Endothelial cell of umbilical vein (primary cell): ENCODE measurements around the gene RNF186. TPM values are rescaled to one million over a fixed set of nuclear protein-coding genes. Genes with fewer than 3 reads are reported as not detected.

ENCODE experiments used
- BruUV-seq: library from RNA; stranded (reverse); fragments of 400-500 nt; replicated peaks from 2 replicates; lab custom pipeline; 2021; lab: Mats Ljungman, UMichigan
- CTCF ChIA-PET: fragments of 300-600, 350-600 bp; sonication (Branson Sonifier 250); formaldehyde crosslinking; loops from one replicate; lab custom pipeline; 2021; ENCODE audit warnings: antibody characterized with exemption, inconsistent platforms; lab: Charles Lee
- POLR2A ChIA-PET: fragments of 300-600, 350-600 bp; sonication (Branson Sonifier 250); formaldehyde crosslinking; loops from one replicate; lab custom pipeline; 2021; ENCODE audit warnings: antibody characterized with exemption, inconsistent platforms; lab: Charles Lee
- DNase-seq: peaks from one replicate; pipeline ENCODE4 v3.0.0-alpha.2; 2011; ENCODE audit warnings: low read depth, low spot score
- FAIRE-seq: peaks from 2 replicates; lab custom pipeline; 2011; peaks lifted over from hg19 to GRCh38; lab: Jason Lieb, UNC
- H2AFZ ChIP-seq: 2 replicates; pipeline ENCODE4 v1.6.0; 2012; ENCODE audit warnings: low read depth, low read length, control low read depth, inconsistent platforms
- H3K27ac ChIP-seq: 2 replicates; pipeline ENCODE4 v1.5.1; 2011; ENCODE audit warnings: low read depth, mild to moderate bottlenecking, control low read depth, low read length, moderate library complexity; ENCODE audit not compliant: insufficient read depth
- H3K27me3 ChIP-seq, 2 experiments: 2 replicates each; pipeline versions ENCODE4 v1.6.0 to v1.6.1; 2011; ENCODE audit warnings: low read length in 2 of 2, mixed read lengths in 1 of 2; ENCODE audit not compliant: control insufficient read depth in 2 of 2, insufficient read depth in 2 of 2
- H3K36me3 ChIP-seq, 2 experiments: 2 replicates in 1 of 2; 3 replicates in 1 of 2; pipeline ENCODE4 v1.5.1; 2011; ENCODE audit warnings: low read length in 2 of 2, mild to moderate bottlenecking in 1 of 2, moderate library complexity in 1 of 2; ENCODE audit not compliant: control insufficient read depth in 2 of 2, insufficient read depth in 2 of 2; ENCODE audit errors: extremely low read depth in 1 of 2
- H3K4me1 ChIP-seq: 3 replicates; pipeline ENCODE4 v1.5.1; 2011; ENCODE audit warnings: mild to moderate bottlenecking, low read length; ENCODE audit not compliant: control insufficient read depth, insufficient read depth; ENCODE audit errors: extremely low read depth
- H3K4me2 ChIP-seq: 2 replicates; pipeline ENCODE4 v1.6.1; 2011; ENCODE audit warnings: low read length, control low read depth, mixed read lengths; ENCODE audit not compliant: insufficient read depth
- H3K4me3 ChIP-seq, 3 experiments: fragments of 200-600 bp in 1 of 3; sonication (generic), shearing (Covaris generic) in 1 of 3; replicated peaks in 1 of 3; 2 replicates each; pipeline ENCODE4 v1.5.1; 2011 to 2016; ENCODE audit warnings: control low read depth in 3 of 3, low read length in 3 of 3, mild to moderate bottlenecking in 2 of 3, inconsistent platforms in 1 of 3, low read depth in 1 of 3, moderate library complexity in 1 of 3; ENCODE audit not compliant: insufficient read depth in 1 of 3
- H3K79me2 ChIP-seq: 2 replicates; pipeline ENCODE4 v1.6.0; 2012; ENCODE audit warnings: low read length, inconsistent platforms; ENCODE audit not compliant: control insufficient read depth, insufficient read depth
- H3K9ac ChIP-seq: replicated peaks from 2 replicates; pipeline ENCODE3; 2011; ENCODE audit warnings: low read length, control low read depth; ENCODE audit not compliant: insufficient read depth; ENCODE audit errors: extremely low read depth
- H3K9me1 ChIP-seq: replicated peaks from 3 replicates; pipeline ENCODE4 v1.6.0; 2011; ENCODE audit warnings: mild to moderate bottlenecking, low read length; ENCODE audit not compliant: control insufficient read depth, insufficient read depth; ENCODE audit errors: extremely low read depth
- H3K9me3 ChIP-seq: replicated peaks from 2 replicates; pipeline ENCODE4 v1.5.1; 2012; ENCODE audit warnings: low read length, inconsistent platforms; ENCODE audit not compliant: control insufficient read depth, insufficient read depth
- H4K20me1 ChIP-seq: replicated peaks from 2 replicates; pipeline ENCODE3; 2011; ENCODE audit warnings: mild to moderate bottlenecking, low read length; ENCODE audit not compliant: control insufficient read depth, insufficient read depth; ENCODE audit errors: extremely low read depth
- CTCF ChIP-seq, 2 donors: IDR thresholded peaks; 1 replicate in 1 of 2; 2 replicates in 1 of 2; pipeline ENCODE4 v1.5.1; 2011; ENCODE audit warnings: low read length in 2 of 2, mild to moderate bottlenecking in 2 of 2, moderate library complexity in 2 of 2, control low read depth in 1 of 2, inconsistent platforms in 1 of 2, low read depth in 1 of 2; ENCODE audit not compliant: insufficient read depth in 1 of 2; ENCODE audit errors: extremely low read depth in 1 of 2
- EZH2 ChIP-seq: IDR thresholded peaks from 2 replicates; pipeline ENCODE4 v1.6.1; 2012; ENCODE audit warnings: borderline replicate concordance, low read depth, mild to moderate bottlenecking, moderate library complexity, low read length, inconsistent platforms; ENCODE audit not compliant: severe bottlenecking
- FOS ChIP-seq: IDR thresholded peaks from 2 replicates; pipeline ENCODE4 v1.6.1; 2011; ENCODE audit warnings: mild to moderate bottlenecking, low read length, moderate library complexity, borderline replicate concordance; ENCODE audit not compliant: insufficient read depth
- GATA2 ChIP-seq: IDR thresholded peaks from 2 replicates; pipeline ENCODE4 v1.7.0; 2011; ENCODE audit warnings: low read depth, mild to moderate bottlenecking, moderate library complexity, mixed read lengths, low read length; ENCODE audit not compliant: insufficient read length, insufficient read depth
- JUN ChIP-seq: IDR thresholded peaks from 2 replicates; pipeline ENCODE4 v1.6.1; 2011; ENCODE audit warnings: borderline replicate concordance, low read depth; ENCODE audit not compliant: insufficient read length, insufficient read depth
- MAX ChIP-seq: IDR thresholded peaks from 2 replicates; pipeline ENCODE4 v1.6.1; 2011; ENCODE audit not compliant: insufficient read depth, insufficient read length
- MYC ChIP-seq: IDR thresholded peaks from one replicate; pipeline ENCODE4 v1.6.1; 2011; ENCODE audit warnings: mild to moderate bottlenecking, low read depth, low read length
- POLR2A ChIP-seq: IDR thresholded peaks from 2 replicates; pipeline ENCODE4 v1.6.1; 2012; ENCODE audit warnings: low read depth, mild to moderate bottlenecking, control low read depth, low read length
- POLR2AphosphoS5 ChIP-seq: IDR thresholded peaks from 2 replicates; pipeline ENCODE4 v1.6.1; 2012; ENCODE audit warnings: low read depth, mild to moderate bottlenecking, control low read depth, low read length, moderate library complexity; ENCODE audit not compliant: insufficient read depth
- dilution Hi-C: fragments of 300-500 bp; cut with MboI; formaldehyde crosslinking; loops from one replicate; pipeline ENCODE4 v1.15.0; 2019; ENCODE audit warnings: low sequenced_read_pairs; ENCODE audit not compliant: extremely low pct_ligation_motif_present
- intact Hi-C: fragments of 100-400 bp; cut with micrococcal nuclease; formaldehyde crosslinking; loops from one replicate; pipeline ENCODE4 v1.10.0; 2022
- polyA plus RNA-seq, 4 experiments: library from polyadenylated mRNA; depleted of rRNA in 3 of 4; stranded (reverse) in 3 of 4; unstranded in 1 of 4; fragments of >200 nt; gene quantifications; 2 replicates each; pipeline versions ENCODE4 v1.2.1 to v1.2.3, GENCODE V29; 2011 to 2012; ENCODE audit warnings: missing spikeins in 1 of 4
- total RNA-seq: library from RNA; stranded (reverse); gene quantifications from 2 replicates; pipeline ENCODE4 v1.2.3, GENCODE V29; 2021

Gene RNF186
- total and polyA plus RNA-seq, 2 donors (not counting 3 experiments of a cell fraction or from before 2014, with no cell fraction given) = not detected

- H3K4me2 ChIP-seq = no peak overlapping the region
- H3K27ac ChIP-seq = no peak overlapping the region
- H3K27me3 ChIP-seq = peaks cover 10 to 12% of the 10 kb centered on the region in 2 experiments
- DNase-seq (no peak), FAIRE-seq (no peak)
- no peak overlapping the region for H3K9ac ChIP-seq
- no peak overlapping the region for H2AFZ ChIP-seq
- no peak overlapping the region for H3K4me3 ChIP-seq
- no peaks in the 10 kb centered on the region for H3K4me1 ChIP-seq
- no peaks in the 10 kb centered on the region for H3K9me1 ChIP-seq
- H3K9me3 ChIP-seq = no peaks in the 10 kb centered on the region
- no TSS peak for BruUV-seq
- POLR2A ChIA-PET = no interaction called here
- no peaks in the 10 kb centered on the region for H4K20me1 ChIP-seq
- dilution Hi-C loops = no loop called here
- no peak for TF ChIP-seq MYC
- TF ChIP-seq MAX = no peak
- TF ChIP-seq GATA2 = no peak
- TF ChIP-seq JUN = no peak
- TF ChIP-seq CTCF (IDR thresholded peaks at IDR 0.05; ENCODE audit: extremely low read depth in 1 of 2, insufficient read depth in 1 of 2, low read depth in 1 of 2, low read length in 2 of 2) = no peak
- TF ChIP-seq EZH2 = no peak
- TF ChIP-seq POLR2A = no peak
- TF ChIP-seq POLR2AphosphoS5 = no peak
- no peak for TF ChIP-seq FOS
- no peaks in the 10 kb centered on the region for H3K79me2 ChIP-seq
- intact Hi-C loops = no loop called here
- H3K36me3 ChIP-seq = no peaks in the 10 kb centered on the region
- CTCF ChIA-PET = interaction anchor here (1.2 kb wide), 2 partner anchors 9 to 20 kb away, joined by 3 read pairs; partner anchors contain the start of gene OTUD3
These were observed 47.9 kb upstream of the RNF186 start for GRCh38 chr1:19862944-19863343.
